SK-MEL-5 (cell line): ENCODE data around the gene ATXN7L3. TPM values are rescaled to one million over a fixed set of nuclear protein-coding genes. Genes with fewer than 3 reads are reported as not detected.

Experiments used
- DNase-seq: peaks from one replicate; pipeline ENCODE4 v3.0.0-alpha.2; 2016; ENCODE audit warnings: low read depth, low spot score
- in situ Hi-C: cut with HindIII; loops from 2 replicates; pipeline ENCODE4 v1.10.0; 2016; ENCODE audit warnings: low sequenced_read_pairs, high pct_unique_total_duplicates, low pct_unique_long_range_greater_than_20kb
- total RNA-seq: library from RNA; depleted of rRNA; stranded (reverse); fragments of >200 nt; shearing (Covaris generic); gene quantifications from 2 replicates; pipeline ENCODE4 v1.2.3, GENCODE V29; 2014

ATXN7L3 gene
- total RNA-seq, 1 experiment from 2014 or later = 28.8 TPM

- in situ Hi-C loops = no loop called here
- no peak for DNase-seq
Measured at GRCh38 chr17:44207743-44208142, 8.1 kb upstream of the ATXN7L3 start.

- in situ Hi-C loops = no loop called here
- DNase-seq = no peak
Measured at GRCh38 chr17:44207319-44207718, 7.6 kb upstream of the ATXN7L3 start.

- in situ Hi-C loops = no loop called here
- DNase-seq = no peak
Measured at GRCh38 chr17:44206825-44207155, 7.1 kb upstream of the ATXN7L3 start.

GRCh38 chr17:44205962-44206824, 6.5 kb upstream of the ATXN7L3 start:
- DNase-seq = peak; percentile 42
- in situ Hi-C loops = no loop called here

- no peak for DNase-seq
Measured at GRCh38 chr17:44204441-44204882, 4.8 kb upstream of the ATXN7L3 start.

GRCh38 chr17:44203731-44204440, 4.2 kb upstream of the ATXN7L3 start:
- in situ Hi-C loops = no loop called here
- peak; percentile 88 for DNase-seq

More at GRCh38 chr17:44204441-44204882, 4.8 kb upstream of the ATXN7L3 start:
- in situ Hi-C loops = no loop called here

- DNase-seq = no peak
Measured at GRCh38 chr17:44202756-44203155, 3.1 kb upstream of the ATXN7L3 start.

GRCh38 chr17:44200478-44201155, 933 bp upstream of the ATXN7L3 start:
- in situ Hi-C loops = no loop called here
- DNase-seq = no peak

More at GRCh38 chr17:44202756-44203155, 3.1 kb upstream of the ATXN7L3 start:
- in situ Hi-C loops = no loop called here

GRCh38 chr17:44198721-44199552, 747 bp downstream of the ATXN7L3 start:
- in situ Hi-C loops = no loop called here
- DNase-seq = peak; percentile 37

GRCh38 chr17:44197980-44198720, 1.5 kb downstream of the ATXN7L3 start:
- peak; percentile 31 for DNase-seq
- in situ Hi-C loops = no loop called here

GRCh38 chr17:44197107-44197506, 2.6 kb downstream of the ATXN7L3 start:
- in situ Hi-C loops = no loop called here
- DNase-seq = no peak

GRCh38 chr17:44193326-44194084, 6.2 kb downstream of the ATXN7L3 start:
- in situ Hi-C loops = no loop called here
- DNase-seq = no peak

- DNase-seq = no peak
- in situ Hi-C loops = no loop called here
Measured at GRCh38 chr17:44192750-44193149, 6.9 kb downstream of the ATXN7L3 start.

GRCh38 chr17:44191941-44192496, 7.7 kb downstream of the ATXN7L3 start:
- in situ Hi-C loops = no loop called here
- DNase-seq = no peak

GRCh38 chr17:44191369-44191768, 8.3 kb downstream of the ATXN7L3 start:
- no peak for DNase-seq
- in situ Hi-C loops = no loop called here

GRCh38 chr17:44190481-44190880, 9.2 kb downstream of the ATXN7L3 start:
- in situ Hi-C loops = no loop called here

More at GRCh38 chr17:44190481-44190880, 9.2 kb downstream of the ATXN7L3 start:
- no peak for DNase-seq
